GM12891 (cell line): ENCODE data around the gene MEIS1.

Source experiments
- DNase-seq: peaks from one replicate; pipeline ENCODE4 v3.0.0; 2011; ENCODE audit warnings: low spot score; ENCODE audit not compliant: insufficient read length
- FAIRE-seq: peaks from 2 replicates; lab custom pipeline; 2011; peaks lifted over from hg19 to GRCh38; lab: Jason Lieb, UNC
- PAX5 ChIP-seq: IDR thresholded peaks from 2 replicates; pipeline ENCODE4 v1.6.1; 2011; ENCODE audit warnings: low read length, moderate library complexity, mild to moderate bottlenecking; ENCODE audit not compliant: insufficient read depth, severe bottlenecking
- POLR2A ChIP-seq: IDR thresholded peaks from 2 replicates; pipeline ENCODE4 v1.6.1; 2011; ENCODE audit warnings: low read depth, low read length, control low read depth
- POLR2AphosphoS5 ChIP-seq: IDR thresholded peaks from 2 replicates; pipeline ENCODE4 v1.6.1; 2011; ENCODE audit warnings: low read depth, low read length, control low read depth
- POU2F2 ChIP-seq: IDR thresholded peaks from 2 replicates; pipeline ENCODE4 v1.6.1; 2011; ENCODE audit warnings: low read depth, mild to moderate bottlenecking, control low read depth, low read length, moderate library complexity
- SPI1 ChIP-seq: IDR thresholded peaks from 2 replicates; pipeline ENCODE4 v1.6.1; 2011; ENCODE audit warnings: low read depth, low read length, control low read depth
- TAF1 ChIP-seq: IDR thresholded peaks from 2 replicates; pipeline ENCODE4 v1.6.1; 2011; ENCODE audit warnings: low read depth, low read length, control low read depth

Gene MEIS1

GRCh38 chr2:66541646-66542045, 106.7 kb downstream of the MEIS1 start:
- TF ChIP-seq SPI1 (no peak), PAX5 (no peak), POU2F2 (no peak), TAF1 (no peak), POLR2A (no peak), POLR2AphosphoS5 (no peak)
- DNase-seq (no peak), FAIRE-seq (no peak)

DNA sequence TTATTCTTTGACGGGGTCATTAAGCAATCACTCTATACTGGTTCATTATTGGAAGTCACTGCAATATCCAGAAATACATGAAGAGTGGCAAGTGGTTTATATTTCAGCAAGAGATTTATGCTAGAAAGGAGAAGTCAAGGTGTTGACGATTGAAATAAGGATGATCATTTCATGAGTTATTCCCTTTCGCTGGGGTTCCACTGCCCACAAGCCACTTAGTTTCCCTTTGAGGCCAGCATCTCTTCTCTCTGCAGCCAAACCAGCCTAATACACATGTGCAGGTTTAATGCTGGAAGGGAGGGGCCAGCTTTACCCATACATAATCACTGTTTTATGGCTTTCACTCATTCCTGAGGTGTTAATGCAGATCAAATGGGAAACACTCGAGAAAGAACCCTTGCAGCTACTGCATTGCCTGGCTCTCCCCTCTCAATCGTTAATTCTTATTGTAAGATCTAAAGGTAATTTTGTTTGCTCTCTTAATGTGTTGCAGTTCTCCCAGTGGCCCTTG, 108.4 kb downstream of the MEIS1 start:
- no peak for TF ChIP-seq POLR2AphosphoS5
- no peak for TF ChIP-seq TAF1
- TF ChIP-seq POU2F2: no peak
- no peak for TF ChIP-seq PAX5
- no peak for TF ChIP-seq SPI1
- TF ChIP-seq POLR2A: no peak
- FAIRE-seq (no peak), DNase-seq (no peak)

- TF ChIP-seq POU2F2 (no peak), TAF1 (no peak), POLR2A (no peak), SPI1 (no peak), POLR2AphosphoS5 (no peak)
- no peak for DNase-seq
- FAIRE-seq: no peak
Observed at GRCh38 chr2:66544258-66544657, 109.3 kb downstream of the MEIS1 start.

GRCh38 chr2:66545258-66545657, 110.3 kb downstream of the MEIS1 start:
- TF ChIP-seq SPI1 (no peak), POU2F2 (no peak), PAX5 (no peak), TAF1 (no peak), POLR2AphosphoS5 (no peak), POLR2A (no peak)
- DNase-seq (no peak), FAIRE-seq (no peak)

GRCh38 chr2:66547118-66547517, 112.2 kb downstream of the MEIS1 start:
- no peak for TF ChIP-seq TAF1
- no peak for TF ChIP-seq POLR2AphosphoS5
- TF ChIP-seq SPI1: no peak
- TF ChIP-seq POLR2A: no peak
- TF ChIP-seq POU2F2: no peak
- no peak for TF ChIP-seq PAX5
- DNase-seq (no peak), FAIRE-seq (no peak)

DNA sequence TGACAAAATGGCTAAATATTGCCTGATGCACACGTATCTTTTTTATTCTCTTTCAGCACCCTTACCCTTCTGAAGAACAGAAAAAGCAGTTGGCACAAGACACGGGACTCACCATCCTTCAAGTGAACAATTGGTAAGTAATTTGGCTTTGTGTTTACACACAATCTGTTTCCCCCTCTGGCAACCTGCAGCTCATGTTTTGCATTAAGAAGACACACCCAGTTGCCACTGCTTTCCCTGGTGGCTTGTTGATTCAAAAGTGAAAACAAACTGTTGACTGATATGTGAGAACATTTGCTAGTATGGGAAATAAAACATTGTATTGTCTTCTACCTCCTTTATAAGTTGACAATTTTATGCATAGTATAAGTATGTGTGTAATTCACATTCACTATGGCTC, 113.0 kb downstream of the MEIS1 start:
- FAIRE-seq (no peak), DNase-seq (no peak)
- TF ChIP-seq SPI1: no peak
- TF ChIP-seq POLR2AphosphoS5: no peak
- no peak for TF ChIP-seq PAX5
- TF ChIP-seq POLR2A: no peak

DNA sequence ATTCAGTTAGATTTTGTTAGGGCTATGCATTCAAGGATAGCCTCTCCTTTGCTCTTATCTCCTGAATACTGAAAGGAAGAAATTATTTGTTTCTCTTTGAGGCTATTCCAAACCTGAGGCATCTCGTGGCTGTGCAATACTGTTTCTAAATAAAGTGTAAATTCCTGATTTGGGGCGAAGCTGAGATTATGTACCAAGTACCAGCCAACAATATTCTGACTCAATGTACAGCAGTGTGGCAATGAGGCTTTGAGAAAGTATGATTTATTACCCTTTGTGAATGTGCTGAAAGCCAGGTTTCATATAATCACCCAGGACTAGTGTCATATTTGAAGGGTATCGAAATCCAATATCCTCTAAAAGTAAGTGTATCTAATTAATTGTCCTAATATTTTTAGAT, 113.5 kb downstream of the MEIS1 start:
- TF ChIP-seq TAF1 (no peak), POLR2AphosphoS5 (no peak), POU2F2 (no peak), POLR2A (no peak), PAX5 (no peak), SPI1 (no peak)
- DNase-seq: no peak
- no peak for FAIRE-seq

GRCh38 chr2:66550826-66551225, 115.9 kb downstream of the MEIS1 start:
- no peak for DNase-seq
- FAIRE-seq: no peak
- no peak for TF ChIP-seq POLR2AphosphoS5

DNA sequence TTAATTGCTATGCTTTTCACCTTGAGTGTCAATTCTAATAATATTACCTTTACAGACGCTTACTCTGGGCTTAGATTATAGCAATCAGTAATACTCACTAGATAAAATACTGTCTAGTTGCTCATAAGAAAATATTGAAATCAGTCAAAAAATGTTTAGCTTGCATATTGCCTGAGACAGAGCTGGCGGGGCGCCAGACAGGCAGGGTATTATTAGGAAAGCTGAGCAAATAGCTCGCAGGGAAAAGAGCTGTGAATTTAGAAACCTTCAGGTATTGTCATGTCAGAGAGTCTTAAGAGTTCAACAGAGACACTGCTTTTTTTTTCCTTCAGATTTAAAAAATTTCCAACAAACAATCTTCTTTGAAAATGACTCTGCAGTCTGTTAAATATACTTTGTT, 118.4 kb downstream of the MEIS1 start:
- DNase-seq: no peak
- TF ChIP-seq POLR2AphosphoS5: no peak
- no peak for TF ChIP-seq PAX5
- TF ChIP-seq TAF1: no peak
- TF ChIP-seq SPI1: no peak
- TF ChIP-seq POU2F2: no peak
- TF ChIP-seq POLR2A: no peak
- no peak for FAIRE-seq

- no peak for FAIRE-seq
Observed at GRCh38 chr2:66555091-66555490, 120.2 kb downstream of the MEIS1 start.

DNA sequence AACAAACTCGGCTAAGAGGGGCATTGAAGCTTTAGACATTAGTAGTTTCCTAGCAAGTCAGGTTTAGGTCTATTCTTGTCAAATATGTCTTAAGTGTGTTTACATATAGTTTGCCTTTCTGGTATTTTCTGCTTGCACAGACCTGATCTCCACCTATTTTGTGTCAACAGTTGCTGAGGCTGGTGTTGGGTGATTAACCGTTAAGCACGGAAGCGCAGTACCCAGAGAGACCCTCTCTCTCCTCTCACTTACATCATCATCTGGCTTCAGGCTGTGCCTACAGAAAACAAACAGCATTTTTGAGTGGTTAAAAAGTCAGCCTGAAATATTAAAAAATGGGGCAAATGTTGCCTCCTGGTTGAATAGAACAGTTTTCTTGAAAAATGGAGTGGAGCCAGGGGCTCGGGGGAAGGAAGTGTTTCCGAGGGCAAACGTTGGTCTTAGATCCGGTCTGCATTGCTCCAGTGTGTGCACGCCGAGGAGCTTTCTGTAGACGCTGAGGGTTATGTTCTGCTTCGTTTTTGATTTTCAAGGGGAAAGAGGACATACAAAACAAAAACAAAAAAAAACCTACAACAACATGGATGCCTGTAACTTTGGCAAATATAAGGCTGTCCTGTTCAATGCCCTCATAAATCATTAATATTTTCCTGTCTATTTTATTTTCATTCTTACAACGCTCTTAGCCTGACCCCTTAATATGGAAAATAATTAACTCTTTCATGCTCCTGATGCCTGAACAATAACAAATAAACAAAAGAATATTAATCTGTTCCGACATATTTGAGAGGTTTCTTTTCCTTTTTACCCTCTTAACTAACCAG, 120.8 kb downstream of the MEIS1 start:
- no peak for TF ChIP-seq TAF1
- TF ChIP-seq PAX5: no peak
- TF ChIP-seq SPI1: no peak
- no peak for TF ChIP-seq POLR2AphosphoS5
- no peak for TF ChIP-seq POLR2A
- TF ChIP-seq POU2F2: no peak
- FAIRE-seq: no peak
- no peak for DNase-seq

More at GRCh38 chr2:66555091-66555490, 120.2 kb downstream of the MEIS1 start:
- TF ChIP-seq SPI1: no peak
- no peak for TF ChIP-seq PAX5
- no peak for TF ChIP-seq TAF1
- TF ChIP-seq POLR2A: no peak
- no peak for TF ChIP-seq POU2F2
- no peak for TF ChIP-seq POLR2AphosphoS5
- no peak for DNase-seq
